GM20000 (cell line): ENCODE results near the gene VTI1B.
"Not testable (repeated sequence)": the region's sequence is repeated elsewhere in the genome, so short reads cannot be mapped to it uniquely, and the experiment has no call there.

ENCODE experiments used
- DNase-seq: peaks from one replicate; pipeline ENCODE4 v3.0.0; 2012; ENCODE audit warnings: low spot score
- TF ChIP-seq, protein P1 (sequence below): IDR thresholded peaks from 2 replicates; pipeline ENCODE4 v1.5.1; 2012; ENCODE audit warnings: mild to moderate bottlenecking, control low read depth; ENCODE audit errors: extremely low read depth, missing control alignments

Gene VTI1B

GRCh38 chr14:67602995-67603545 lies 71.4 kb downstream of the VTI1B start:
- DNase-seq: no peak
- TF ChIP-seq, protein P1, sequence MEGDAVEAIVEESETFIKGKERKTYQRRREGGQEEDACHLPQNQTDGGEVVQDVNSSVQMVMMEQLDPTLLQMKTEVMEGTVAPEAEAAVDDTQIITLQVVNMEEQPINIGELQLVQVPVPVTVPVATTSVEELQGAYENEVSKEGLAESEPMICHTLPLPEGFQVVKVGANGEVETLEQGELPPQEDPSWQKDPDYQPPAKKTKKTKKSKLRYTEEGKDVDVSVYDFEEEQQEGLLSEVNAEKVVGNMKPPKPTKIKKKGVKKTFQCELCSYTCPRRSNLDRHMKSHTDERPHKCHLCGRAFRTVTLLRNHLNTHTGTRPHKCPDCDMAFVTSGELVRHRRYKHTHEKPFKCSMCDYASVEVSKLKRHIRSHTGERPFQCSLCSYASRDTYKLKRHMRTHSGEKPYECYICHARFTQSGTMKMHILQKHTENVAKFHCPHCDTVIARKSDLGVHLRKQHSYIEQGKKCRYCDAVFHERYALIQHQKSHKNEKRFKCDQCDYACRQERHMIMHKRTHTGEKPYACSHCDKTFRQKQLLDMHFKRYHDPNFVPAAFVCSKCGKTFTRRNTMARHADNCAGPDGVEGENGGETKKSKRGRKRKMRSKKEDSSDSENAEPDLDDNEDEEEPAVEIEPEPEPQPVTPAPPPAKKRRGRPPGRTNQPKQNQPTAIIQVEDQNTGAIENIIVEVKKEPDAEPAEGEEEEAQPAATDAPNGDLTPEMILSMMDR: no peak

DNA sequence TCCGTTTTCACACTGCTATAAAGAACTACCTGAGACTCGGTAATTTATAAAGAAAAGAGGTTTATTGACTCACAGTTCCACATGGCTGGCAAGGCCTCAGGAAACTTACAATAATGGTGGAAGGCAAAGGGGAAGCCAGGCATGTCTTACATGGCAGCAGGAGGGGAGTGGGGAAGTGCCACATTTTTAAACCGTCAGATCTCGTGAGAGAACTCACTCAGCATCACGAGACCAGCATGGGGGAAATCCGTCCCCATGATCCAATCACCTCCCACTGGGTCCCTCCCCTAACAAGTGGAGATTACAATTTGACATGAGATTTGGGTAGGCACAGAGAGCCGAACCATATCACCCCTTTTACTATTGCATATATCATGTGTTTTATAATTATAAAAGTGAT lies 72.4 kb downstream of the VTI1B start:
- no peak for DNase-seq
- TF ChIP-seq, protein P1: no peak

GRCh38 chr14:67600562-67600974 lies 73.9 kb downstream of the VTI1B start:
- DNase-seq: not testable (repeated sequence)

- TF ChIP-seq, protein P1: peak; percentile 49
- DNase-seq: peak; percentile 93
Measured at GRCh38 chr14:67599698-67600561, 74.5 kb downstream of the VTI1B start, which contains the start of gene PIGH. Gene PIGH, minus strand, starts transcription at chr14:67600268. Its CDS starts 65 bp downstream, at chr14:67600203.
